AG04450 (cell line): ENCODE measurements around the gene KRT33B. TPM values are rescaled to one million over a fixed set of nuclear protein-coding genes. Genes with fewer than 3 reads are reported as not detected.

Source experiments
- CTCF ChIA-PET: fragments of 300-600, 350-600 bp; formaldehyde crosslinking; extraction: SDS; loops from one replicate; lab custom pipeline; 2022; ENCODE audit warnings: antibody characterized with exemption, inconsistent platforms; lab: Charles Lee
- POLR2A ChIA-PET: fragments of 350-600 bp; formaldehyde crosslinking; extraction: SDS; loops from one replicate; lab custom pipeline; 2021; ENCODE audit warnings: antibody characterized with exemption, inconsistent platforms; lab: Yijun Ruan, JAX
- DNase-seq: peaks from one replicate; pipeline ENCODE4 v3.0.0-alpha.2; 2011; ENCODE audit warnings: low read depth, low spot score
- H3K27ac ChIP-seq: one replicate; pipeline ENCODE4 v1.5.1; 2012; ENCODE audit warnings: low read depth, low read length, control low read depth
- H3K27me3 ChIP-seq: one replicate; pipeline ENCODE4 v1.6.0; 2012; ENCODE audit warnings: low read length; ENCODE audit not compliant: control insufficient read depth, insufficient read depth
- H3K4me3 ChIP-seq: 2 replicates; pipeline ENCODE4 v1.5.1; 2011; ENCODE audit warnings: mild to moderate bottlenecking, low read depth, low read length, control low read depth
- H3K9me3 ChIP-seq: 2 replicates; pipeline ENCODE4 v1.5.1; 2012; ENCODE audit warnings: low read length; ENCODE audit not compliant: control insufficient read depth, insufficient read depth
- polyA plus RNA-seq: library from polyadenylated mRNA; depleted of rRNA; stranded (reverse); fragments of >200 nt; gene quantifications from 2 replicates; pipeline ENCODE4 v1.2.3, GENCODE V29; 2011
- TF ChIP-seq, protein P1 (sequence below): IDR thresholded peaks from 2 replicates; pipeline ENCODE4 v1.5.1; 2011; ENCODE audit warnings: low read depth, low read length, control low read depth, inconsistent platforms

Gene KRT33B
- polyA plus RNA-seq, 1 experiment: not detected

DNA sequence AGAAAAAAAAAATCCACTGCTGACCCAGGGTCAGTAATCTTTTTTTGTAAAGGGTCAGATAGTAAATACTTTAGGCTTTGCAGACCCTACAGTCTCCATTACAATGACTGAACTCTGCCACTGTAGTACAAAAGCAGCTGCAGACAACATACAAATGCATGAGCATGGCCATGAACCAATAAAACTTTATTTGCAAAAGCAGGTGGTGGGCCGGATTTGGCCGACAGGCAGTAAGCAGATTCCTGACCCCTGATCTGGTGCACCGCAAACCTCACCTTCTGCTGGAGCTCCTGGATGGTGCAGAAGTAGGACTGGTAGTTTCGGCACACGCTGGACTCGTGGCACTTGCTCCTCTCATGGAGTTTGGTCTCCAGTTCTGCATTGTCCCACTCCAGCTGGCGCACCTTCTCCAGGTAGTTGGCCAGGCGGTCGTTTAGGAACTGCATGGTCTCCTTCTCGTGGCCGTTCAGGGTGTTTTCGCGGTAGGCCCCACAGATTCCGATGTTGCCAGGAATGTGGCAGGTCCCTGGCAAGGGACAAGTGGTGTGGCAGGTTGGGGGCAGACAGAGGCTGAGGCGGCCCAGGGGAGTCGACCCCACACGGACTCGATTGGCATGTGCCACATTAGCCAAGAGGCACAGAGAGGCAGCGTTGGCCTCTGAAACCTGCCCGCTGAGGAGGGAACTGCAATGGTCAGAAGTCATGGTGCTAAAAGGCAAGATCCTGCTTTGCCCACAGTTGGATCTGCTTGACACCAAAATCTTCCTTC, 41.6 kb upstream of the KRT33B start:
- Histone ChIP-seq H3K9me3 (peaks cover 3% of the 10 kb centered on the region; the same call in 1 of the 2 replicates), H3K4me3 (no peak overlapping the region), H3K27me3 (no peaks in the 10 kb centered on the region), H3K27ac (no peak overlapping the region)
- TF ChIP-seq, protein P1, sequence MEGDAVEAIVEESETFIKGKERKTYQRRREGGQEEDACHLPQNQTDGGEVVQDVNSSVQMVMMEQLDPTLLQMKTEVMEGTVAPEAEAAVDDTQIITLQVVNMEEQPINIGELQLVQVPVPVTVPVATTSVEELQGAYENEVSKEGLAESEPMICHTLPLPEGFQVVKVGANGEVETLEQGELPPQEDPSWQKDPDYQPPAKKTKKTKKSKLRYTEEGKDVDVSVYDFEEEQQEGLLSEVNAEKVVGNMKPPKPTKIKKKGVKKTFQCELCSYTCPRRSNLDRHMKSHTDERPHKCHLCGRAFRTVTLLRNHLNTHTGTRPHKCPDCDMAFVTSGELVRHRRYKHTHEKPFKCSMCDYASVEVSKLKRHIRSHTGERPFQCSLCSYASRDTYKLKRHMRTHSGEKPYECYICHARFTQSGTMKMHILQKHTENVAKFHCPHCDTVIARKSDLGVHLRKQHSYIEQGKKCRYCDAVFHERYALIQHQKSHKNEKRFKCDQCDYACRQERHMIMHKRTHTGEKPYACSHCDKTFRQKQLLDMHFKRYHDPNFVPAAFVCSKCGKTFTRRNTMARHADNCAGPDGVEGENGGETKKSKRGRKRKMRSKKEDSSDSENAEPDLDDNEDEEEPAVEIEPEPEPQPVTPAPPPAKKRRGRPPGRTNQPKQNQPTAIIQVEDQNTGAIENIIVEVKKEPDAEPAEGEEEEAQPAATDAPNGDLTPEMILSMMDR: no peak
- DNase-seq: no peak
- CTCF ChIA-PET: interaction anchor here (1.2 to 1.4 kb wide), 2 partner anchors 89 to 138 kb away, joined by 4 to 8 read pairs; no protein-coding TSS in a partner anchor
- POLR2A ChIA-PET: no interaction called here

DNA sequence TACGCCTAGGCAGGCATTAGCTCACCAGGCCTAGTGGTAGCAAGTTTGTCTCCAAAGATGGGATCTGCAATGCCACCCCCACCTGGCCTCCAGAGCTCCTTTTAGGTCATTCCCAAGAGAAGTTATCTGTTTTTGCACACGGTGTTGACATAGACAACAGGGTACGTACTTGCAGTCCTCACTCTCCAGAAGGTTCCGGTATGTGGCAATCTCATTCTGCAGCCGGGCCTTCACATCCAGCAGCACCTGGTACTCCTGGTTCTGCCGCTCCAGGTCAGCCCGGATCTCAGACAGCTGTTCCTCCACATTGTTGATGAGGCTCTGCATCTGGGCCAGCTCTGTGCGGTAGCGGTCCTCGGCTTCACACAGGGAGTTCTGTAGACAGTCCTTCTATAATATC, 37.6 kb upstream of the KRT33B start:
- no peak overlapping the region for H3K4me3 ChIP-seq
- peaks cover 3% of the 10 kb centered on the region; the same call in 1 of the 2 replicates for H3K9me3 ChIP-seq
- no peaks in the 10 kb centered on the region for H3K27me3 ChIP-seq
- TF ChIP-seq, protein P1: no peak
- H3K27ac ChIP-seq: no peak overlapping the region
- ChIA-PET POLR2A (no interaction called here), CTCF (interaction anchor here (1.6 kb wide), 1 partner anchor 11 kb away, joined by 4 read pairs; no protein-coding TSS in a partner anchor)
- no peak for DNase-seq

DNA sequence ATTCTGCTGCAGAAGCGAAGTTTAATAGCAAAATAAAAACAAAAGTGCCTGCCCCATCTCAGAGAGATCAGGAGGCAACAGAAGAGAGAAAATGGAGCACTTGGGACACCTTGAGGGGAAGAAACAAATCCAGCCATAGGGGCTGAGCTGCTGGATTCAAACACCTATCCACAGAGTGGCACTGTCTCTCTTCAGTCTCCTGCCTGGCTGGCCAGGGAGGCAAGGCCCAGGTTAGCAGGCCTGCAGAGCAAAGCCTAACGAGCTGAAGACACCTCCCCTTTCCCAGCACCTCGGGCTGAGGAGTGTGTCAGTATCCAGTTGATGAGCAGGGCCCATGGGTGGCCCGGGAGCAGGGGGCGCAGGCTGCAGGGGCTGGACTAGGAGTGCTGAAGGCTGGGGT, 36.6 kb upstream of the KRT33B start:
- POLR2A ChIA-PET: no interaction called here
- Histone ChIP-seq H3K27me3 (no peaks in the 10 kb centered on the region), H3K4me3 (no peak overlapping the region), H3K9me3 (no peaks in the 10 kb centered on the region), H3K27ac (no peak overlapping the region)
- DNase-seq: no peak
- CTCF ChIA-PET: interaction anchor here (3.6 kb wide), 1 partner anchor 143 kb away, joined by 19 read pairs; no protein-coding TSS in a partner anchor
- TF ChIP-seq, protein P1: no peak

DNA sequence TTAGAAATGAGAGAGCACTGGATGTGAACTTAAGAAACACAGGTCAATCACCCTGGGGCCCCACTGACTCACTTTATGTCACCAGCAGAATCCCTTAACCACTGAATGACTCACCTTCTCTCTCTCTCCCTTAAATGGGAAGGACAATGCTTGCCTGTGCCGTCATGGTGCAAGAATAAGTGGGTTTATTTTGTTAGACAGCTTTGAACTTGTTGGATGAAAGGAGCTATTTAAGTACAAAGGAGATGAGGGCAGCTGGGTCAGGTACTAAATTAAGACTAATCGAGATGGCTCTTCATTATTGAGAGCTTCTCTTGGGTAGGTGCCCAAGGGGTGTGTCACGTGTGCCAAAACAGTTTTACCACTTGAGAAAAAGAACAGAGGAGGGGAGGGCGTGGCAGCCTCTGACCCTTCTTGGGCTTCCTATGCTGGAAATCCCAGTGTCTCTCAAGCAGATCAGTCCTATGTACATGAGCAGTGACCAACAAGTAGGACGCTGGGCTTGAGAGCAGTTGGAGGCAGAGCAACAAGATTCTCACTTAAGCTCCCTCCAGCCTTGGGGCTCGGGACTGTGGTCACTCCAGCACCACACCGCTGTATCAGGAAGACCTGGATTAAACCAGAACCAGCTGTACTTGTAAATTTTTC, 34.5 kb upstream of the KRT33B start:
- DNase-seq: peak; percentile 69
- ChIA-PET POLR2A (interaction anchor here (0.9 to 2.7 kb wide), 2 partner anchors 12 to 284 kb away, joined by 3 to 9 read pairs; partner anchors contain the start of gene EIF1), CTCF (interaction anchor here (0.6 to 3.6 kb wide), 4 partner anchors 10 to 175 kb away, joined by 3 to 19 read pairs (median 4); no protein-coding TSS in a partner anchor)
- H3K27me3 ChIP-seq: no peaks in the 10 kb centered on the region
- H3K4me3 ChIP-seq: no peak overlapping the region
- H3K27ac ChIP-seq: peak overlapping the region; percentile 59
- TF ChIP-seq, protein P1: no peak
- H3K9me3 ChIP-seq: no peaks in the 10 kb centered on the region
